Measurements from ENCODE around the gene PSME3IP1. TPM values are rescaled to one million over a fixed set of nuclear protein-coding genes. Genes with fewer than 3 reads are reported as not detected.

Gene PSME3IP1
- total and polyA plus RNA-seq, 2 of the 8 experiments (the other 6 are each of a cell fraction or from before 2014, with no cell fraction given), result 95.1 to 98.3 TPM

GRCh38 chr16:57133886-57134285 is 52.0 kb downstream of the PSME3IP1 start:
- H2AFZ ChIP-seq (ENCODE audit: low read length), result no peak overlapping the region
- FAIRE-seq, result no peak
- H4K91ac ChIP-seq (replicated peaks; ENCODE audit: insufficient read length, low read length), result no peak overlapping the region
- H3K79me2 ChIP-seq (ENCODE audit: control insufficient read depth in 1 of 2, insufficient read depth in 2 of 2, low read length in 2 of 2), result no peaks in the 10 kb centered on the region
- H3K56ac ChIP-seq (replicated peaks; ENCODE audit: insufficient read length, low read depth, low read length), result no peak overlapping the region
- ChIA-PET POLR2A (ENCODE audit: partially characterized antibody) (interaction anchor here (0.8 to 2.0 kb wide), 3 partner anchors 16 to 26 kb away, joined by 3 to 6 read pairs (median 3); no protein-coding TSS in a partner anchor), CTCF (ENCODE audit: partially characterized antibody) (interaction anchor here (1.0 to 2.0 kb wide), 7 partner anchors 8 to 50 kb away, joined by 3 to 7 read pairs (median 4); partner anchors contain the start of gene CPNE2)
- no peak overlapping the region for H2AK5ac ChIP-seq (ENCODE audit: low read depth, low read length)
- no peak overlapping the region for H3K4me2 ChIP-seq (ENCODE audit: insufficient read depth in 1 of 2, low read depth in 2 of 2, low read length in 2 of 2)
- H3K23ac ChIP-seq (ENCODE audit: insufficient read length), result no peak overlapping the region
- no peak overlapping the region for H4K8ac ChIP-seq (ENCODE audit: extremely low read depth, insufficient read depth, low read length)
- no peak overlapping the region for H2BK15ac ChIP-seq (ENCODE audit: low read length)
- H3K4me3 ChIP-seq (ENCODE audit: extremely low read depth in 1 of 4, insufficient read depth in 2 of 4, low read depth in 3 of 4, low read length in 4 of 4), result no peak overlapping the region
- no peak for DNase-seq (ENCODE audit: low read depth in 1 of 2, low spot score in 2 of 2)
- H3K4ac ChIP-seq (replicated peaks; ENCODE audit: insufficient read length, low read depth, low read length), result no peak overlapping the region
- H3K23me2 ChIP-seq (ENCODE audit: low read depth, low read length), result no peaks in the 10 kb centered on the region
- no peaks in the 10 kb centered on the region for H3K9me3 ChIP-seq (ENCODE audit: insufficient read depth in 2 of 2, low read depth in 1 of 2, low read length in 1 of 2)
- no peak overlapping the region for H2BK20ac ChIP-seq (ENCODE audit: low read length)
- no peaks in the 10 kb centered on the region for H4K20me1 ChIP-seq (replicated peaks in 1 of 2; ENCODE audit: control insufficient read depth in 1 of 2, insufficient read depth in 2 of 2, low read length in 2 of 2)
- no peak overlapping the region for H3K27ac ChIP-seq (ENCODE audit: low read depth, low read length)
- no peak overlapping the region for H2BK5ac ChIP-seq (ENCODE audit: low read depth, low read length)
- no peak overlapping the region for H3K9ac ChIP-seq (replicated peaks in 1 of 4; ENCODE audit: extremely low read depth in 1 of 4, low read depth in 3 of 4, low read length in 3 of 4)
- no peak overlapping the region for H2BK12ac ChIP-seq (ENCODE audit: low read depth, low read length)
- no peak overlapping the region for H3K18ac ChIP-seq (ENCODE audit: extremely low read depth, low read length)
- H3K79me1 ChIP-seq (ENCODE audit: low read depth, low read length), result no peaks in the 10 kb centered on the region
- H3K36me3 ChIP-seq (ENCODE audit: control insufficient read depth in 2 of 4, insufficient read depth in 4 of 4, low read length in 3 of 4), result no peaks in the 10 kb centered on the region
- no peak overlapping the region for H4K5ac ChIP-seq (ENCODE audit: insufficient read length, low read depth, low read length)
- no peak overlapping the region for H3K14ac ChIP-seq (ENCODE audit: insufficient read length)
- no peak overlapping the region for H2BK120ac ChIP-seq (replicated peaks; ENCODE audit: low read depth, low read length)
- H3K4me1 ChIP-seq (replicated peaks in 1 of 4; ENCODE audit: control insufficient read depth in 3 of 4, insufficient read depth in 4 of 4, low read length in 3 of 4), result peaks cover 0 to 5% (median 2%) of the 10 kb centered on the region in 4 experiments; a peak in 3 of 7 replicates
- WGBS, 2 experiments (ENCODE audit: extremely low coverage in 1 of 2, insufficient coverage in 1 of 2, insufficient read length in 1 of 2, insufficient replicate concordance in 2 of 2, low coverage in 1 of 2, low lambda C conversion rate in 2 of 2, missing lambda C conversion rate in 1 of 2), result 95% methylated on average over 8 of the region's 10 CpGs; no CpG with 5 or more reads in 1 of the 2 experiments
- H3K27me3 ChIP-seq (replicated peaks in 1 of 4; ENCODE audit: control insufficient read depth in 3 of 4, extremely low read depth in 1 of 4, insufficient read depth in 3 of 4, low read length in 3 of 4), result no peaks in the 10 kb centered on the region
- TF ChIP-seq TCF12 (IDR thresholded peaks at IDR 0.05; ENCODE audit: low read depth, low read length) (no peak), USF2 (IDR thresholded peaks at IDR 0.05; ENCODE audit: low read length) (no peak), JUND (IDR thresholded peaks at IDR 0.05; ENCODE audit: low read length) (no peak), CREB1 (IDR thresholded peaks at IDR 0.05) (no peak), E2F6 (IDR thresholded peaks at IDR 0.05) (no peak), SUZ12 (IDR thresholded peaks at IDR 0.05; ENCODE audit: low read length) (no peak), PHF8 (conservative IDR thresholded peaks at IDR 0.05; ENCODE audit: low read depth, low read length) (no peak), HDAC2 (IDR thresholded peaks at IDR 0.05; ENCODE audit: borderline replicate concordance in 1 of 2, low read depth in 2 of 2, low read length in 2 of 2) (no peak), CBX5 (IDR thresholded peaks at IDR 0.05; ENCODE audit: low read depth, low read length) (no peak), CHD2 (IDR thresholded peaks at IDR 0.05; ENCODE audit: low read length) (no peak), CTBP2 (IDR thresholded peaks at IDR 0.05; ENCODE audit: borderline replicate concordance, insufficient read depth, insufficient read length, low read length) (no peak), EP300 (IDR thresholded peaks at IDR 0.05; ENCODE audit: borderline replicate concordance in 1 of 2, low read depth in 2 of 2, low read length in 2 of 2) (no peak)
